RWPE2 (cell line): ENCODE measurements around the gene ETV3.

Experiments used
- ATAC-seq: fragments of 200-7000 bp; cut with Tn5 transposase; 3 replicates; pipeline ENCODE4 v1.9.1; 2021; ENCODE audit warnings: low read depth
- DNase-seq: peaks from one replicate; pipeline ENCODE4 v3.0.0-alpha.2; 2020; ENCODE audit warnings: low spot score
- H3K27ac ChIP-seq: fragments of 450-650 bp; 2 replicates; pipeline ENCODE4 v1.5.1; 2017; ENCODE audit warnings: mild to moderate bottlenecking; ENCODE audit not compliant: poor library complexity, severe bottlenecking
- H3K27me3 ChIP-seq: fragments of 250-450 bp; sonication (Bioruptor Pico); 2 replicates; pipeline ENCODE4 v1.5.1; 2021; ENCODE audit warnings: mild to moderate bottlenecking, moderate library complexity; ENCODE audit not compliant: insufficient read depth, poor library complexity, severe bottlenecking
- H3K36me3 ChIP-seq: fragments of 250-450 bp; sonication (Bioruptor Pico); 2 replicates; pipeline ENCODE4 v1.5.1; 2020; ENCODE audit warnings: low read depth, mild to moderate bottlenecking, moderate library complexity
- H3K4me1 ChIP-seq: fragments of 250-450 bp; sonication (Bioruptor Pico); 2 replicates; pipeline ENCODE4 v1.5.1; 2021; ENCODE audit warnings: mild to moderate bottlenecking, moderate library complexity; ENCODE audit not compliant: insufficient read depth, poor library complexity, severe bottlenecking
- H3K4me3 ChIP-seq: fragments of 250-450 bp; sonication (Bioruptor Pico); 2 replicates; pipeline ENCODE4 v1.5.1; 2021; ENCODE audit warnings: mild to moderate bottlenecking, moderate library complexity; ENCODE audit not compliant: severe bottlenecking
- H3K9me3 ChIP-seq: fragments of 250-450 bp; sonication (Bioruptor Pico); 2 replicates; pipeline ENCODE4 v1.5.1; 2021; ENCODE audit warnings: mild to moderate bottlenecking, moderate library complexity; ENCODE audit not compliant: severe bottlenecking
- CTCF ChIP-seq: fragments of 450-650 bp; IDR thresholded peaks from one replicate; pipeline ENCODE4 v1.5.1; 2017; ENCODE audit warnings: mild to moderate bottlenecking, moderate library complexity; ENCODE audit not compliant: poor library complexity, severe bottlenecking

Gene ETV3

GRCh38 chr1:157151506-157151905 lies 13.3 kb upstream of the ETV3 start:
- Histone ChIP-seq H3K9me3 (no peaks in the 10 kb centered on the region), H3K27me3 (no peaks in the 10 kb centered on the region), H3K27ac (no peak overlapping the region), H3K4me1 (no peaks in the 10 kb centered on the region), H3K36me3 (no peaks in the 10 kb centered on the region), H3K4me3 (no peak overlapping the region)
- DNase-seq = no peak
- no peak for ATAC-seq
- no peak for TF ChIP-seq CTCF

GRCh38 chr1:157151073-157151472 lies 12.9 kb upstream of the ETV3 start:
- H3K9me3 ChIP-seq = no peaks in the 10 kb centered on the region
- no peak overlapping the region for H3K27ac ChIP-seq
- H3K27me3 ChIP-seq = no peaks in the 10 kb centered on the region
- H3K4me3 ChIP-seq = no peak overlapping the region
- no peaks in the 10 kb centered on the region for H3K36me3 ChIP-seq
- ATAC-seq = no peak
- H3K4me1 ChIP-seq = no peaks in the 10 kb centered on the region
- no peak for TF ChIP-seq CTCF
- no peak for DNase-seq

DNA sequence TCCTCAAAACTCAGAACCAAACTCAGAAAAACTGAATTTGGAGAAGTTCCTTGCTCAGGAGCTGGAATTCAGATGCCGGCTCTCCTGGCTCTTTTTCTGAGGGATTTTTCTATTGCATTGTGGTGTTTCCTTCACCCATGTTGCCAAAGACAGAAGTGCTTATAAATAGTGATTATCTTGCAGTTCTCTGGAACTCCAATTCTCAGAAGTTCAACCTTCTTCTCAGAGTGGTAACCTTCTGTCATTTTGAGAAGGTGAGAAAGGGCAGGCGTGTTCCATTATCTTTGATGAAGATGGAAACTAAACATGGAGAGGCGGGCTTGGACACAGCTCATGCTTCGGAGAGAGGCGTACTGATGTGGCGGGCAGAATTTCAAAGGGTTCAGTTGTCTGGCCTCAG lies 12.4 kb upstream of the ETV3 start:
- TF ChIP-seq CTCF = no peak
- no peaks in the 10 kb centered on the region for H3K9me3 ChIP-seq
- H3K27ac ChIP-seq = no peak overlapping the region
- ATAC-seq (no peak), DNase-seq (no peak)
- H3K36me3 ChIP-seq = no peaks in the 10 kb centered on the region
- H3K4me1 ChIP-seq = no peaks in the 10 kb centered on the region
- no peak overlapping the region for H3K4me3 ChIP-seq
- no peaks in the 10 kb centered on the region for H3K27me3 ChIP-seq

GRCh38 chr1:157147906-157148700 lies 9.9 kb upstream of the ETV3 start:
- no peaks in the 10 kb centered on the region for H3K4me1 ChIP-seq
- no peaks in the 10 kb centered on the region for H3K9me3 ChIP-seq
- no peaks in the 10 kb centered on the region for H3K27me3 ChIP-seq
- DNase-seq (no peak), ATAC-seq (no peak)
- TF ChIP-seq CTCF = no peak
- H3K4me3 ChIP-seq = no peak overlapping the region
- no peak overlapping the region for H3K27ac ChIP-seq
- H3K36me3 ChIP-seq = no peaks in the 10 kb centered on the region

DNA sequence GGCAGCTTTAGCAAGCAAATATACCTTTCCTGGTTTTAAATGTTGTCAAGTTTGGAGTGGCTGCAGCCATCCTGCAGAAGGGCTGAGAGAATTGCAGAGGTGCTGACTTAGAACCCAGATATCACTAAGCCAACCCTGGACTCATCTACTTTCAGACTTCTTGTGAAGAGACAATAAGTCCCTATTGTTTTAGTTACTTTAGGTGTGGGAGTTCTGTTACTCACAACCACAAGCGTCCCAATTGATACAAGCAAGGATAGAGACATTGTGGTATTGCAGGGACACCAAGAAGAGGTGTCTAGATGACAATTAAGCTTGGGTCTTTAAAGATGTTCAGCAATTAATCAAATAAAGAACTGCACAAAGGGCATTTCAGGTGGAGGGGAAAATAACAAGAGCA lies 8.8 kb upstream of the ETV3 start:
- H3K4me1 ChIP-seq = no peaks in the 10 kb centered on the region
- ATAC-seq (no peak), DNase-seq (no peak)
- H3K27ac ChIP-seq = no peak overlapping the region
- no peaks in the 10 kb centered on the region for H3K27me3 ChIP-seq
- H3K9me3 ChIP-seq = no peaks in the 10 kb centered on the region
- no peak for TF ChIP-seq CTCF
- H3K36me3 ChIP-seq = no peaks in the 10 kb centered on the region
- H3K4me3 ChIP-seq = no peak overlapping the region
